Neutrophil (primary cell): Measurements from ENCODE around the gene PTPRO.

Experiments used
- H3K27ac ChIP-seq: fragments of 200-600 bp; sonication (generic); 2 replicates; pipeline ENCODE4 v1.5.1; 2016; ENCODE audit warnings: mild to moderate bottlenecking, moderate library complexity
- H3K27me3 ChIP-seq: fragments of 200-600 bp; sonication (generic); 2 replicates; pipeline ENCODE4 v1.6.0; 2016; ENCODE audit warnings: mild to moderate bottlenecking
- H3K36me3 ChIP-seq: fragments of 200-600 bp; sonication (generic); 2 replicates; pipeline ENCODE4 v1.5.1; 2017
- H3K4me1 ChIP-seq, 2 experiments: fragments of 200-600 bp in 1 of 2; sonication (generic) in 1 of 2; 1 replicate in 1 of 2; 2 replicates in 1 of 2; pipeline versions ENCODE4 v1.5.1 to v1.6.1; 2013 to 2016; ENCODE audit warnings: low read depth in 1 of 2, low read length in 1 of 2, mild to moderate bottlenecking in 1 of 2, moderate library complexity in 1 of 2; ENCODE audit not compliant: control insufficient read depth in 1 of 2, insufficient read depth in 1 of 2
- H3K4me3 ChIP-seq, 2 experiments: fragments of 200-600 bp in 1 of 2; sonication (generic) in 1 of 2; 1 replicate in 1 of 2; 2 replicates in 1 of 2; pipeline ENCODE4 v1.5.1; 2013 to 2016; ENCODE audit warnings: low read depth in 1 of 2, low read length in 1 of 2, mild to moderate bottlenecking in 1 of 2, moderate library complexity in 1 of 2
- H3K9me3 ChIP-seq: fragments of 200-600 bp; sonication (generic); 2 replicates; pipeline ENCODE4 v1.5.1; 2016
- CTCF ChIP-seq: fragments of 200-600 bp; sonication (generic); IDR thresholded peaks from 2 replicates; pipeline ENCODE4 v1.5.1; 2016; ENCODE audit warnings: antibody characterized with exemption

The PTPRO gene

GRCh38 chr12:15536446-15536845 lies 214.1 kb downstream of the PTPRO start:
- H3K27me3 ChIP-seq = no peaks in the 10 kb centered on the region
- no peaks in the 10 kb centered on the region for H3K4me1 ChIP-seq
- H3K27ac ChIP-seq = no peak overlapping the region
- H3K4me3 ChIP-seq = no peak overlapping the region
- no peaks in the 10 kb centered on the region for H3K36me3 ChIP-seq
- TF ChIP-seq CTCF = no peak
- H3K9me3 ChIP-seq = no peaks in the 10 kb centered on the region

- Histone ChIP-seq H3K27ac (no peak overlapping the region), H3K4me1 (no peaks in the 10 kb centered on the region), H3K9me3 (no peaks in the 10 kb centered on the region), H3K27me3 (no peaks in the 10 kb centered on the region), H3K4me3 (no peak overlapping the region), H3K36me3 (no peaks in the 10 kb centered on the region)
- TF ChIP-seq CTCF = no peak
These were observed 216.6 kb downstream of the PTPRO start for GRCh38 chr12:15538881-15539280.

- H3K9me3 ChIP-seq = no peaks in the 10 kb centered on the region
- H3K36me3 ChIP-seq = no peaks in the 10 kb centered on the region
- H3K4me3 ChIP-seq = no peak overlapping the region
- no peak overlapping the region for H3K27ac ChIP-seq
- TF ChIP-seq CTCF = no peak
- no peaks in the 10 kb centered on the region for H3K27me3 ChIP-seq
- no peaks in the 10 kb centered on the region for H3K4me1 ChIP-seq
These were observed 217.7 kb downstream of the PTPRO start for GRCh38 chr12:15540005-15540404.

- no peaks in the 10 kb centered on the region for H3K4me1 ChIP-seq
- H3K9me3 ChIP-seq = no peaks in the 10 kb centered on the region
- H3K4me3 ChIP-seq = no peak overlapping the region
- no peaks in the 10 kb centered on the region for H3K36me3 ChIP-seq
- H3K27ac ChIP-seq = no peak overlapping the region
- no peaks in the 10 kb centered on the region for H3K27me3 ChIP-seq
- no peak for TF ChIP-seq CTCF
These were observed 218.2 kb downstream of the PTPRO start for GRCh38 chr12:15540469-15540872.

- H3K4me3 ChIP-seq = no peak overlapping the region
- TF ChIP-seq CTCF = no peak
- no peaks in the 10 kb centered on the region for H3K9me3 ChIP-seq
- H3K4me1 ChIP-seq = peaks cover 0 to 4% of the 10 kb centered on the region in 2 experiments
- H3K27me3 ChIP-seq = no peaks in the 10 kb centered on the region
- H3K27ac ChIP-seq = no peak overlapping the region
- no peaks in the 10 kb centered on the region for H3K36me3 ChIP-seq
These were observed 219.8 kb downstream of the PTPRO start for GRCh38 chr12:15541996-15542631.

- Histone ChIP-seq H3K27ac (no peak overlapping the region), H3K36me3 (no peaks in the 10 kb centered on the region), H3K4me1 (peaks cover 0 to 4% of the 10 kb centered on the region in 2 experiments), H3K4me3 (no peak overlapping the region), H3K27me3 (no peaks in the 10 kb centered on the region), H3K9me3 (no peaks in the 10 kb centered on the region)
- no peak for TF ChIP-seq CTCF
These were observed 221.0 kb downstream of the PTPRO start for GRCh38 chr12:15543347-15543746.
